Activated CD4-positive, alpha-beta T cell treated with anti-CD3 and anti-CD28 coated beads for 48 hours (primary cell): ENCODE data around the gene IFT27.

Experiments
- DNase-seq: peaks from one replicate; pipeline ENCODE4 v3.0.0-alpha.2; 2020

Gene IFT27

DNA sequence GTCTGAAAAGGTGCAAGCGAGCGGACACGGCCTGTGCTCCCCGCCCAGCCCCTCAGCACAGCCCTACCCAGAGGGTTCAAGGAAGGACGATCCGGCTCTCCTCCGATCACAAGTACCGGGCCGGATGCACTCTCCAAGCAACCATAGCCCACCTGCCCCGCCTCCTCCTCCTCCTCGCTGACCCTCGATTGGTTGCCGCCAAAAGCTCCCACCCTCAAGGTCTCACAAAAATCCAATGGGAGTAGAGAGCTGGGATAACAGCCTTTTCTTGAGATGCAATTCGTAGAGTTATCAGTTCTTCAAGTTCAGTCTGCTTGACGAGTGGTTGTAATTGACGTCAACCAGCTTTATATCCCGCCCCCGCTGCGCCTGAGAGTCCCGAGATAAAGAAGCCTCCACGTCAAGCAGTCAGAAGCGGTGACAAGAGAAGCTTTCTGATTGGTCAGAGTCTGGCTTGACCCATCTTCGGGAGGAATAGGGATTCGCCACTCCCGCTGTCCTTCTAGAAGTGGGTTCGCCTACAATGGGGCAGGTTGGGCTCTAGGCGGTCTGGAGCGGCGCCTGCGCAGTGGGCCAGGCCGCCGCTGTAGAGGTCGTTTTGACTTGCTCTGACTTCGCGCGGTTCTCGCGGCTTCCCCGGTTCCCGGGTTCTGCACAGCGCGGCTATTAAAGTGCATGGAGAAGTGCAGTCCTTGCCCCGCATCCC is at the start of gene IFT27:
IFT27 (minus strand) TSS at position 156 of the 706 bp plus-strand sequence. CDS start 412 bp downstream, outside the sequence.
- peak; percentile 97 for DNase-seq

DNA sequence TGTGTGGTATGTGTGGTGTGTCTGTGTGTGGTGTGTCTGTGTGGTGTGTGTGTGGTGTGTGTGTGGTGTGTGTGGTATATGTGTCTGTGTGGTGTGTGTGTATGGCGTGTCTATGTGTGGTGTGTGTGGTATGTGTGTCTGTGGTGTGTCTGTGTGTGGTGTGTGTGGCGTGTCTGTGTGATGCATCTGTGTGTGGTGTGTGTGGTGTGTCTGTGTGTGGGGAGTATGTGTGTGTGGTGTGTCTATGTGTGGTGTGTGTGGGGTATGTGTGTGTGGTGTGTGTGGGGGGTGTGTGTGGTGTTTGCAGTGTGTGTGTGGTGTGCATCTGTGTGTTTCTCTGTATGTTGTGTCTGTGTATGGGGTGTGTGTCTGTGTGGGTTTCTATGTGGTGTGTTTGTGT is 48.7 kb upstream of the IFT27 start:
- no peak for DNase-seq

GRCh38 chr22:36823186-36823839 is 47.4 kb upstream of the IFT27 start:
- no peak for DNase-seq

- DNase-seq = no peak
Measured at GRCh38 chr22:36822581-36822980, 46.7 kb upstream of the IFT27 start.

DNA sequence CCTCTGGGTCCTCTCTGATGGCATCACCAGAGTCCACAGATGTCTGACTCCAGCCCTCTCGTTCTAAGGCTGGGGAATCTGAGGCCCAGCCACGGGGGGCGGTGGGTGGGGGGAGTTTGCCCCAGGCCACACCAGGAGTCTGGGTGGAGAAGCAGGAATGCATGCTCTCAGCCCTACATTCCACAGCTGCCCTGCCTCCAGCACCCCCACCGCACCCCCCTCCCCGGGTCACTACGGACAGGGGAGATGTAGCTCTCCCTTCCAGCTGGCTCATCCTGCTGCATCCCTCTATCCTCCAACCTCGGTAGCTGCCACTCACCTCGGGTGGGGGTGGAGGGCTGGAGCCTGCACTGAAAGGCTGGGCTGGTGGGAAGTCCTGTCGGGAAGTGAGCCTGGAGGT is 43.2 kb upstream of the IFT27 start:
- DNase-seq = no peak

DNA sequence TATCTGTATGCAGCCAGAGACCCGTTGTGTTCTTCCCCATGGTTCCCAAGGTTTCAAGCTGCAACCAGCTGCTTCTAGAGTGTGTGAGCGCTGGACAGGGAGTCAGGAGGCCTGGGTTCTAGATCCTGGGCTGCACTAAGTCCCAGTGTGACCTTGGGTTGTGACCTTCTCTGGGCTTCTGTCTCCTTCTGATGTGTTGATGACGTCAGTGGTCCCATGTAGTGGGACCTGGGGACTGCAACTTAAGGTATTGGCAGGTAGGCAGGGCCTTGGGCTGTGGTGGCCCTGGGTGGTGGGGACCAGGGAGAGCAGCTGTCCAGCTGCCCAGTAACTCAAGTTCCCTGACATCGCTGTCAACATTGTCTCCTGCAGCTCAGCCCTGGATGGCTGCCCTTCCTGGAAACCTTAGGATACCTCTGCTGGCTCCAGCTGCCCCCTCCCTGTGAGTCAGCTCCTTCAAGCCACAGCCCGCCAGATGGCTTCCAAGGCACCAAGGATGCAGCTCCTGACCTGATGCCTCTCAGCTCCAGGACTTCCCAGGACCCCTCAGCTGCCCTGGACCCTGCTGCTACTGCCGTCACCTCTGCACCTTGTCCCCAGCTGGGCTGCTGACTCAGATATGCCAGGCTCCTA is 42.2 kb upstream of the IFT27 start:
- DNase-seq = no peak

- no peak for DNase-seq
Measured at GRCh38 chr22:36817525-36817848, 41.6 kb upstream of the IFT27 start.

- peak; percentile 21 for DNase-seq
Measured at GRCh38 chr22:36816636-36817524, 41.0 kb upstream of the IFT27 start, which contains the start of gene PVALB. TSS of gene PVALB (minus strand) at chr22:36817035. CDS start at chr22:36817005, 30 bp downstream.

- DNase-seq = no peak
Measured at GRCh38 chr22:36816339-36816635, 40.4 kb upstream of the IFT27 start.

GRCh38 chr22:36815558-36816338 is 39.8 kb upstream of the IFT27 start:
- DNase-seq = no peak

DNA sequence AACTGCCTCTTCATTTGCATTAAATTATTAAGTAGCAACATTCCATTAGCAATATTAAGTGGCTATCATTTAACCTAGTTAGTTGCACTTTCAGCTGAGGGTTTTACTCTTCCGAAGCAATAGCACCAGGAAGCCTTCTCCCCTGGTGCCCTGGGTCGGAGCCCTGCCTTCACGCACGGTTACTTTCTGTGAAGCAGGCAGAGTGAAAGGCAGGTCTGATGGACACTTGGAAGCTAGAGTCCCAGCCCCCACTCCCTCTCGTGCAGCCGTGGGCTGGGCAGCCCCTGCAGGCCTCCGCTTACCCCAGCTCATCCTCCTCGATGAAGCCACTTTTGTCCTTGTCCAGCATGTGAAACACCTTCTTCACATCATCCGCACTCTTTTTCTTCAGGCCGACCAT is 38.9 kb upstream of the IFT27 start:
- DNase-seq = no peak

DNA sequence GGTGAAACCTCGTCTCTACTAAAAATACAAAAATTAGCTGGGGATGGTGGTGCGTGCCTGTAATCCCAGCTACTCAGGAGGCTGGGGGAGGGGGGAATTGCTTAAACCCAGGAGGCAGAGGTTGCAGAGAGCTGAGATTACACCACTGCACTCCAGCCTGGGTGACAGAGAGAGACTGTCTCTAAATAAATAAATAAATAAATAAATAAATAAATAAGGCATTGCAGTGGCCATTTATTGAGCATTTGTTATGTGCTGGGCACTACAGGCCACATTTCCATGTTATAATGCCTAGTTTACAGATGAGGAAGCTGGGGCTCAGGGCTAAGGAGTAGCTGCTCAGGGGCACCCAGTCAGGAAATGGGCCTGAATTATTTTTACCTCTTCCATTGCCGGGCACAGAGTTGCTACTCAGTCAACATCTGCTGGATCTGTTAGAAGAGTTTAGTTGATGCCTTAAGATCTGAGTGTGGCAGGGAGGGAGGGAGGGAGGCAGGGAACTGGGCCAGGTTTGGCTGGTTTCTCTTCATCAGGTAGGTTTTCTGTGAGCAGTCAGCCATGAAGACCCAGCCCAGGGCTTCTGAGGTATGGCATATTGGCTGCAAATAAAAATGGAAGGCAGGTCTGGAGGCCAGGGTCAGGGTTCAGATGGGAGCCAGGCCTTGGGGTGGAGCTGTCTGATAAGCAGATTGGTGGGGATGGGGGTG is 35.3 kb upstream of the IFT27 start:
- DNase-seq = no peak

DNA sequence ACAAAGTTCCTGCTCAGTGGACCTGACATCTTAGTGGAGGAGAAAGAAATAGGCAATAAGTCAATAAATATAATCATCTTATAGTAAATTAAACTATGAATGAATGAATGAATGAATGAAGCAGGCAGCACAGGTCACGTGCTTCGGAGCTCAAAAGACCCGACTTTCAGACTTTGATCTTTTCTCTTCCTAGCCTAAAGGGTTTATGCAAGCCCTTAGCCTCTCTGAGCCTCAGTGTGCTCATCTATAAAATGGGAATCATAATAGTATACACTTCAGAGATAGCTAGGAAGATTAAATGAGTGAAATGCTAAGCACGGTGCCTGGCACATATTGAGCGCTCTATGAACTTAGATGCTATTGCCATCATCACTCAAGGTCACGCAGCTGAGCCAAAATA is 33.4 kb upstream of the IFT27 start:
- DNase-seq = no peak

- DNase-seq = no peak
Measured at GRCh38 chr22:36808721-36809344, 32.9 kb upstream of the IFT27 start.

- no peak for DNase-seq
Measured at GRCh38 chr22:36807627-36808026, 31.7 kb upstream of the IFT27 start.

DNA sequence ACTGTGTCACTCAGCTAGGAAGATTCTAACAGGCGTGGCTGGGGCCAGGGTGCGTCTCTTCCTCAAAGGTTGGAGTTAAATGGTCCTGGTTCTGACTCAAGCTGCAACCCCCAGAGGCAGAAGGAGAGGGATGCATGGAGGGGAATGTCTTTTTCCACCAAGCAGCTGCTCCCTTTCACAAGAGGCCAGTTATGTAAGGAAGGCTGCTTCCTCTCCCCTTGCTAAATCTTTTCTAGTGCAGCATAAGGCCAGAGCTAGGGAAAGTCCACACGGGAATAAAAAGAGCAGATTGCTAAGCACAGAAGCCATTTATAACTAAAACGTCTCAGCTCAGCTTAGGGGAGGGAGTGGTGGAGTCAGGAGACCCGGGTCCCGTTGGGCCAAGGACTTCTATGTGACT is 30.9 kb upstream of the IFT27 start:
- no peak for DNase-seq

GRCh38 chr22:36803358-36803757 is 27.4 kb upstream of the IFT27 start:
- no peak for DNase-seq

DNA sequence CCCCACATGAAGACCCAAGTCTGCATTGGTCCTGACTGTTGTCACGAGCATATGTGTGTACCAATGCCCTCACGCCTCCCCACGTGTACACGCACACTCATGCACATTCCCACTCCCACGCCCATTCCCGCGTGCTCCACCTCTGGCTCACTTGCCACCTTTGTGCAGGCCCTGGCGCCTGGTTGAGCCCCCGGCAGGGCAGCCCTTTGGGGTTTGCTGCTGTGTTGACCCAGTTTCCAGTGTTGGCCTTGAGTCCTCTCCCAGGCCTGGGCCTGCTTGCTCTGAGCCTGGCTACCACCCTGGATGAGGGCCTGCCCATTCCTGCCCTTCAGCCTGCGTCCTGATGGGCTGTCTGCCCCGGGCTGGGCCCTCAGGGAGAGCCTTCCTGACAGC is 22.8 kb upstream of the IFT27 start:
- DNase-seq = no peak

DNA sequence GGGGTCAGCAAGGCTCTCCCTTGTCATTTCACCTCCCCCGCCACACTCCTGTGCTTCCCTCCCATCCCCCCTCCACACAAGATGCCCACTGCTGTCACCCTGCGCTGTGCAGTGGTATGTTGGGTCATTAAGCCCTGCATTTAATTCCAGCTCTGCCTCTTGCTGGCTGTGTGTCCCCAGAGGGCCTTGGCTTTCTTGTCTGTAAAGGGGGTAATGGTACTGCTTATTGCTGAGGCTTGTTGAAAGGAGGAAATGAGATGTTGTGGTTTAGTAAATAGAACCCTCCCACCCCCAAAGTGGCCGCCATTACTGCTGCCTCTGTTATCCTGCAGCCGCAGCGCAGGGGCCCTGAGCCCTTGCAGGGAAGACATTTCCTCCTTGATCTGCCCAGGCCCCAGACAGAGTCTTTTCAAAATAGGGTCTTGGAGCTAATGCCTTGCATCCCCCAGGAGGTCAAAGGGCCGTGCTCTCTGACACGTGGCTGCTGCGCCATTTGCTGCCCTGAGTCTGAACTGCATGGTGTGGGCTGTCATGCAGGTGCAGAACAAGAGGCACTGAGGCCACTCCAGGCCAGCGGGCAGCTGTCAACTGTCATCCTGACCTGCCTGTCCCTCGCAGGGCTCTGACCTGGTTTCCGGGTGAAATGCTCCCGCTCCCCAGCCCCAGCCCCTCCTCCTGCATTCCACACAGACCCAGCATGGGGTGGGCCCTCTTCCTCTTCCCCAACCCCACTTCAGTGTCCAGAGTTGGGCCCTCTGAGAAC is 22.2 kb upstream of the IFT27 start:
- DNase-seq = no peak

- no peak for DNase-seq
Measured at GRCh38 chr22:36797374-36797773, 21.5 kb upstream of the IFT27 start.
